OCI-LY3 (cell line): ENCODE data around the gene DOCK11.
A peak's percentile ranks its signal among the peaks of the same experiment; 100 is the strongest.

Source experiments
- H2AFZ ChIP-seq: fragments of 200-600, 300-600 bp; shearing (Covaris generic); 2 replicates; pipeline ENCODE4 v1.6.0; 2014; ENCODE audit warnings: antibody characterized with exemption, low read depth, low read length
- H3K27ac ChIP-seq: fragments of 200-600, 300-600 bp; sonication (generic); 2 replicates; pipeline ENCODE4 v1.5.1; 2014; ENCODE audit warnings: mild to moderate bottlenecking, low read length, moderate library complexity, mixed read lengths
- H3K27me3 ChIP-seq: fragments of 200-600, 300-600 bp; sonication (generic); 2 replicates; pipeline ENCODE4 v1.6.1; 2014; ENCODE audit warnings: low read depth, low read length, mixed read lengths
- H3K36me3 ChIP-seq: fragments of 200-600, 300-600 bp; sonication (generic); replicated peaks from 2 replicates; pipeline ENCODE3; 2014; ENCODE audit warnings: low read depth, low read length, mixed read lengths
- H3K4me1 ChIP-seq: fragments of 300-600, 200-600 bp; sonication (generic); 2 replicates; pipeline ENCODE4 v1.6.1; 2014; ENCODE audit warnings: low read length, mixed read lengths
- H3K4me2 ChIP-seq: fragments of 200-600, 300-600 bp; sonication (generic); 2 replicates; pipeline ENCODE4 v1.6.1; 2014; ENCODE audit warnings: low read length, mixed read lengths
- H3K4me3 ChIP-seq: fragments of 300-600, 200-600 bp; sonication (generic); 2 replicates; pipeline ENCODE4 v1.5.1; 2014; ENCODE audit warnings: antibody characterized with exemption, mild to moderate bottlenecking, low read length, moderate library complexity
- H3K79me2 ChIP-seq: fragments of 300-600, 200-600 bp; shearing (Covaris generic); 2 replicates; pipeline ENCODE4 v1.6.1; 2014; ENCODE audit warnings: mild to moderate bottlenecking, low read length, mixed read lengths
- H3K9ac ChIP-seq: fragments of 300-600, 200-600 bp; shearing (Covaris generic); 2 replicates; pipeline ENCODE4 v1.6.0; 2014; ENCODE audit warnings: mild to moderate bottlenecking, low read length, moderate library complexity
- H3K9me3 ChIP-seq: fragments of 200-600, 300-600 bp; shearing (Covaris generic); 2 replicates; pipeline ENCODE4 v1.6.1; 2014; ENCODE audit warnings: low read length, mixed read lengths; ENCODE audit not compliant: insufficient read depth
- H4K20me1 ChIP-seq: fragments of 200-600, 300-600 bp; sonication (generic); 2 replicates; pipeline ENCODE4 v1.6.1; 2016; ENCODE audit warnings: low read length, mixed read lengths; ENCODE audit not compliant: insufficient read depth
- EZH2phosphoT487 ChIP-seq: fragments of 200-600 bp; shearing (Covaris generic); IDR thresholded peaks from 2 replicates; pipeline ENCODE4 v1.6.1; 2018; ENCODE audit warnings: antibody characterized with exemption, mixed run types, low read depth
- TF ChIP-seq, protein P1 (sequence below): fragments of 200-600, 300-600 bp; sonication (generic); IDR thresholded peaks from 2 replicates; pipeline ENCODE4 v1.5.1; 2014; ENCODE audit warnings: antibody characterized with exemption, low read length, low read depth

DOCK11 gene

DNA sequence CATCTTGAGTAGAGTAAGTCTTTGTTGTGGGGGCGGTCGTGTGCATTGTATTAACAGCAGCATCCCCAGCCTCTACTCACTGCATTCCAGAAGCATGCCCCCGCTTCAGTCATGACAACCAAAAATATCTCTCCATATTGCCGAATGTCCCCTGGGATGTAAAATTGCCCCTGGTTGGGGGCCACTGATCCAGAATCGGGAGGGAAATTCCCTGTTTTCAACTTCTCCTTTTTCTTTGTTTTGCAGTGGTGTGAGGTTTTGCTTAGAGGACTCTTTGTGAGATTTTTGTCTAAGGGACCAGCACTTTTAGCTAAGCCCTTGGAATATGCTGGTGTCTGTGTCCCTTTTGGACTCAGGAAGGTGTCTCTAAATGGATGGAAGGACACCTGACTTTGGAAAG, 228.8 kb downstream of the DOCK11 start:
- no peak for TF ChIP-seq EZH2phosphoT487
- TF ChIP-seq, protein P1, sequence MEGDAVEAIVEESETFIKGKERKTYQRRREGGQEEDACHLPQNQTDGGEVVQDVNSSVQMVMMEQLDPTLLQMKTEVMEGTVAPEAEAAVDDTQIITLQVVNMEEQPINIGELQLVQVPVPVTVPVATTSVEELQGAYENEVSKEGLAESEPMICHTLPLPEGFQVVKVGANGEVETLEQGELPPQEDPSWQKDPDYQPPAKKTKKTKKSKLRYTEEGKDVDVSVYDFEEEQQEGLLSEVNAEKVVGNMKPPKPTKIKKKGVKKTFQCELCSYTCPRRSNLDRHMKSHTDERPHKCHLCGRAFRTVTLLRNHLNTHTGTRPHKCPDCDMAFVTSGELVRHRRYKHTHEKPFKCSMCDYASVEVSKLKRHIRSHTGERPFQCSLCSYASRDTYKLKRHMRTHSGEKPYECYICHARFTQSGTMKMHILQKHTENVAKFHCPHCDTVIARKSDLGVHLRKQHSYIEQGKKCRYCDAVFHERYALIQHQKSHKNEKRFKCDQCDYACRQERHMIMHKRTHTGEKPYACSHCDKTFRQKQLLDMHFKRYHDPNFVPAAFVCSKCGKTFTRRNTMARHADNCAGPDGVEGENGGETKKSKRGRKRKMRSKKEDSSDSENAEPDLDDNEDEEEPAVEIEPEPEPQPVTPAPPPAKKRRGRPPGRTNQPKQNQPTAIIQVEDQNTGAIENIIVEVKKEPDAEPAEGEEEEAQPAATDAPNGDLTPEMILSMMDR: no peak
- H3K9ac ChIP-seq: no peak overlapping the region
- no peaks in the 10 kb centered on the region for H3K9me3 ChIP-seq
- H3K4me3 ChIP-seq: peak overlapping the region; percentile 36
- peaks cover 29% of the 10 kb centered on the region for H3K4me1 ChIP-seq
- H3K79me2 ChIP-seq: no peaks in the 10 kb centered on the region
- no peak overlapping the region for H3K27ac ChIP-seq
- no peaks in the 10 kb centered on the region for H3K36me3 ChIP-seq
- H3K4me2 ChIP-seq: peak overlapping the region; percentile 63
- H4K20me1 ChIP-seq: no peaks in the 10 kb centered on the region
- H3K27me3 ChIP-seq: peaks cover 20% of the 10 kb centered on the region
- H2AFZ ChIP-seq: no peak overlapping the region

DNA sequence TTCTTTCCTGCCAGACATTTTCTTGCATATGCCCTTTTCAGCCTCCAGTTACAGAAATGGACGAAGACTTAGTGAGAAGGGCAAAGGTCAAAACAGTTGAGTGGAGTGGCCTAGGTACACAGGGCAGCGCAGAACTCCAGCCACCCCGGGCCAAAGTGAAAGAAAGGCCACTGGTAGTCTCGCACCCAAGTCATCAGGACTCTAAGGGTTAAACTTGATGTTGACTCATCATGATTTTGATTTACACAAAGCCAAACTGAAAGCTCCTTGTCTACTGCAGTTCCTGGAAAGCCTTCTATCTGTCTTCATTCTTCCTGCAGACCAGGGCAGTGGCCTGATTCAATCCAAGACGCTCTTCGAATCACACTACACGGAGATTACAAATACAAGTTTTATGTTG, 229.2 kb downstream of the DOCK11 start:
- Histone ChIP-seq H3K9ac (no peak overlapping the region), H3K4me1 (peaks cover 29% of the 10 kb centered on the region), H3K27ac (no peak overlapping the region), H3K4me3 (peak overlapping the region; percentile 36), H4K20me1 (no peaks in the 10 kb centered on the region), H3K27me3 (peaks cover 20% of the 10 kb centered on the region), H2AFZ (no peak overlapping the region), H3K9me3 (no peaks in the 10 kb centered on the region), H3K36me3 (no peaks in the 10 kb centered on the region), H3K79me2 (no peaks in the 10 kb centered on the region), H3K4me2 (peak overlapping the region; percentile 63)
- TF ChIP-seq EZH2phosphoT487: no peak
- TF ChIP-seq, protein P1: no peak

GRCh38 chrX:118726396-118726795, 230.8 kb downstream of the DOCK11 start:
- Histone ChIP-seq H3K9me3 (no peaks in the 10 kb centered on the region), H3K36me3 (no peaks in the 10 kb centered on the region), H3K9ac (no peak overlapping the region), H3K4me3 (no peak overlapping the region), H3K4me2 (peak overlapping the region; percentile 98), H3K79me2 (no peaks in the 10 kb centered on the region), H3K27ac (no peak overlapping the region), H3K4me1 (peaks cover 29% of the 10 kb centered on the region), H3K27me3 (peaks cover 24% of the 10 kb centered on the region), H2AFZ (no peak overlapping the region), H4K20me1 (no peaks in the 10 kb centered on the region)
- no peak for TF ChIP-seq EZH2phosphoT487
- TF ChIP-seq, protein P1: no peak

- H2AFZ ChIP-seq: peak within 1 kb of the TSS; percentile 73
- H3K27me3 ChIP-seq: peaks cover 24% of the 10 kb centered on the region
- TF ChIP-seq, protein P1: no peak
- no peak for TF ChIP-seq EZH2phosphoT487
- H3K36me3 ChIP-seq: no peaks in the 10 kb centered on the region
- peak within 1 kb of the TSS; percentile 26; the same call in 1 of the 2 replicates for H3K9ac ChIP-seq
- H3K9me3 ChIP-seq: no peaks in the 10 kb centered on the region
- H3K4me1 ChIP-seq: peaks cover 29% of the 10 kb centered on the region
- no peak within 1 kb of the TSS for H3K27ac ChIP-seq
- H4K20me1 ChIP-seq: no peaks in the 10 kb centered on the region
- H3K79me2 ChIP-seq: no peaks in the 10 kb centered on the region
- peak within 1 kb of the TSS; percentile 98 for H3K4me2 ChIP-seq
- H3K4me3 ChIP-seq: peak within 1 kb of the TSS; percentile 79
These were observed 231.5 kb downstream of the DOCK11 start, which contains the start of gene IL13RA1 for GRCh38 chrX:118726887-118727685. IL13RA1 (plus strand) TSS chrX:118727606; CDS start chrX:118727639, 33 bp downstream.
